ENCODE results near the gene KLRF2.

Gene KLRF2

DNA sequence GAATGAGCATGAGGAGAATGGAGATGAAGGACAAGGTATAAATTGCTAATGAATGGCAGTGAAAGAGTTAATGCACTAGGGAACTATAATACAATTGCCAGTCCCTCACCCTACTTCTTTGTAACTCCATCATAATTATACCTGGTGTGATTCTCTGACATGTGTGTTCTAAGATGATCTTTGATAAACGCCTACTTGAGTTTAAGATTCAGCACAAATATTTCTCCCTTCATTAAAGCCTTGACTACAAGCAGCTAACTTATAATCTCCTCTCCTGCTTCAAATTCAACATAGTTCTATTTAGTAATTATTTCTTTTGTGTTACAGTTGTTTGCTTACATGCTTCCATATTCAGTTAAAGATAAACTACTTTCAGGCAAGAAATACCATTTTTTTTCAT lies 60.5 kb downstream of the KLRF2 start:
- no peak for FAIRE-seq

DNA sequence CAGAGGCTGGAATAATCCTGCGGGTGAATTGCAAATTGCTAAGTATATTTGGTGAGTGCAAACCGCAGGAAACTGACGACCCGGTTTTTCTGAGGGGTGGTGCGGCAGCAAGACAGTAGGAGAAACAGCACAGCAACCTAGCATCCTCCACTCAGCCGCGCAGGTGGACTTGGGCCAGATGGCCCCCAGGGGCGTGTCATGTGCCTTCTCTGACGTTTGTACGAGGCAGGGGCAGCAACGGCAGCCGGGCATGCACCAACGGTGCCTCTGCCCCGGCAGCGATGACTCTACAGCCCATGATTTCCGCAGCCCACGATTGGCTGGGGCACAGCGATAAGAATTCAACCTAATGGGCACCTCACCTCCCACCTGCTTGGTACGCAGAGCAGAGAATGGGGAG lies 62.0 kb downstream of the KLRF2 start:
- no peak for FAIRE-seq

DNA sequence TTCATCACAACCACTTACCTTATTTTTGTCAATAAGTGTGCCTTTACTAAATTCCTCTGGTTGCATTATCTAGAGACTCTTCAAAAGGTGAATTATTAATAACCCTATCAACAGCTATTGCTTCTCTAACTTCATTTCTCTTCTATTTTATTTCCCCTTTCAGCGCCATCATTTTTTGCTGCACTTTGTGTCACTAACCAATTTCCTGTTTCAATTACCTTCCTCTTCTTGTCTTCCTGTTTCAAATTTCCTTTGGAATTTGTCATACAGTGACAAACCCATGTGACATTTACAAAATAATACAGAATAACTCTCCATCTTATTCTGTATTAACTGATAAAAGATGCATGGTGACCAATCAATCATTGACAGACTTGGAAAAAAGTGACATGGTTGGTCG lies 63.1 kb downstream of the KLRF2 start:
- FAIRE-seq, result no peak
